HK-2 (cell line): ENCODE measurements around the gene AATF.
"Not testable (repeated sequence)": the region's sequence is repeated elsewhere in the genome, so short reads cannot be mapped to it uniquely, and the experiment has no call there.

Source experiments
- DNase-seq: peaks from one replicate; pipeline ENCODE4 v3.0.0-alpha.2; 2018; ENCODE audit not compliant: unreplicated experiment

Gene AATF

DNA sequence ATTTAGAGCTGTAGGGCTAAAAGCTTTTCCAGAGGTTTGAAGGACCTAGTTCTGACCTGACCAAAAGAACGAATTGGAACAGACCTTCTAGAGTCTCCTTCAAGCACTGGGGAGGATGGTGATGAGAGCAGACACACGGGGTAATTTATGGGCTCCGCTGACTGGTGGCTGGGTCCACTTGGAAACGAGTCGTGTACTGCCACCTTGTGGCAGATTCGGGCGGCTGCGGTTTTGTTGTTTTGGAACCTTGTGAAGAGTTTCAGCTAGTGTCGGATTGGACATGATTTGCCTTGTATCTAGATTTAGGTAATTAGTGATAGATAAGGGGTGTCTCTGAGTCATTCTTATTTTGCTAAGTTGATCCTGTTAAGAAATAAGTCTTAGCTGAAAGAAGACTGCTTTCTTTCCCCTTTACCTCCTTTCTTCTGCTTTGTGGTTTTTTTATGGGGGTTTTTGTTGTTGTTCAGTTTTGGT is 98.9 kb downstream of the AATF start:
- DNase-seq, result peak; percentile 83

DNA sequence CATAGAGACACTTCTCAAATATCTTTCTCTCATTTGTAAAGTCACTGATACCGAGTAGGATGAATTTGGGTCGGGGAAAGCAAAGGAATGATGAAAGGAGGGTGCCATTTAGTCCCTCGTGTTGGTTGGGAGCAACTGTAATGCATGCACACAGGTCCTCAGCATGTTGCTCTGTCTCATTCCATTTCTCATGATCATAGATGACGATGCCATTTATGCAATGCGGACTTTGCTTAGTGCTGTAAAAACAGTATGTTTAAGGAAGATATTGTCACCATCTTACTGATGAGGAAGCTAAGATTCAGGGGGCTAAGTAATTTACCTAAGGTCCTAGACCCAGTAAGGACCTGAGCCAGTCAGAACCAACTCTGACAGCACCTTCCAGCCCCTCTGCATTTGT is 100.1 kb downstream of the AATF start:
- no peak for DNase-seq

DNA sequence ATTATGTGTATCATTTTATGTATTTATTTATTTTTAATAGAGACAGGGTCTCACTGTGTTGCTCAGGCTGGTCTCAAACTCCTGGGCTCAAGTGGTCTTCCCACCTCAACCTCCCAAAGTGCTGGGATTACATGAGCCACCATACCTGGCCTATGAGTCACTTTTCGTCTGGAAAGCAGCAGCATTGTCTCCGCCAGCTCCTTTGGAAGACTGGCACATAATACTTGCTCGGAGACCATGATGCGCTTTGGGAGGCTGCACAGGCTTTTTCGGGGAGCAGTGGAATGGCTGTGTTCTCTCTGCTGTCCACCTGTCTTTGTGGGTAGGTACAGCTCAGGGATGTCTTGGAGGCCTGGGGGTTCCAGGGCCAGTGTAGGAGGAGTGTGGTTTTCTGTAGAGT is 102.2 kb downstream of the AATF start:
- no peak for DNase-seq

DNA sequence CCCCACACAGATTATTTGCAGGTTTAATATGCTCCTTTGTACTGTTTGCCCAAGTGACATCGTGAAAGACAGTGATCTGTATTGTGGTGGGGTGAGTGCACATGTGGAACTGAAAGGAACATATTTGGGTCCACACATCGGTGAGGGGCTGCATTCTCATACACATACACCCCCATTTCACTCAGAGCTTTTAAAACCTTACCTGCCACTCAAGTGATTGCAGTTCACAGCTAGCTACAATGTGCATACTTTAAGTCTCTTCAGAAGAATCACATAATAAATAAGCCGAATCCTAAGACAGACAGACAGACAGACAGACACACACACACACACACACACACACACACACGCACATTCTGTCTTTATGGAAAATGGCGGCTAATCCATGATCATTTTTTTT is 102.6 kb downstream of the AATF start:
- no peak for DNase-seq

DNA sequence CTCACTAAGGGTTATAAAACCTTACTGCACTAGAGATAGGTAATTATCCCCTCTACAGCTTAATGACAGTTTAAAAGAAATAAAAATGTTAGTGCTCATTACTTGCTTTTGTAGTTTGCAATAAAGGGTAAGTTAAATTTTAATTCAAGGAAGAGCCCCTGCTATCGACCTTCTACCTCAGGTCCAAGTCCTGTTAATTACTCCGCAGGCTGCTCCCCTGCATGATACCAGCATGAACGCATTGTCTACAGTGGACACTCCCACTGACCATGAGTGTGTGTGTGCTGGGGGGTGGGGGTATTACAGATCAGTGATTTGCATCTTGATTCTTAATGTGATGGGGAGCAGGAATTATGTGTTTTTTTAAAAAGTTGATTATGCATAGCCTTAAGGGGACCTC is 103.1 kb downstream of the AATF start:
- DNase-seq, result no peak

DNA sequence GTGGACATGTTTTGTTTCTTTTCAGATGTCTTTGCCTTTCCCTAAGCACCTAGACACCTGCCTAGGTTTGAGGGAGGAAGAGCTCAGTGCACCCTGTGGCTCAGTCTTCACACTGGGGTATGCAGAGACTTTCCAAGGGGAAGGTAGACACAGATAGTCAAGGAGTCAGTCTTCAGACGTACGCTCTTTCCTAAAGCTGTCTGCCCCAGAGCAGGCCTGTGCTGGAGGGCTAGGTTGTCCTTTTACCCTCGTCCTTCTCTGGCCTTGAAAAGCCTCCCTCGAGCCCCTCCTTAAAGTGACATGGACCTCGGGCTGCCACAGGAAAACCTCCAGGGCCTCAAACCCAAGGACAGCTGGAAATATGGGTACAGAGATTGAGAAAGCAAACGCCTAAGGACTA is 103.7 kb downstream of the AATF start:
- no peak for DNase-seq

DNA sequence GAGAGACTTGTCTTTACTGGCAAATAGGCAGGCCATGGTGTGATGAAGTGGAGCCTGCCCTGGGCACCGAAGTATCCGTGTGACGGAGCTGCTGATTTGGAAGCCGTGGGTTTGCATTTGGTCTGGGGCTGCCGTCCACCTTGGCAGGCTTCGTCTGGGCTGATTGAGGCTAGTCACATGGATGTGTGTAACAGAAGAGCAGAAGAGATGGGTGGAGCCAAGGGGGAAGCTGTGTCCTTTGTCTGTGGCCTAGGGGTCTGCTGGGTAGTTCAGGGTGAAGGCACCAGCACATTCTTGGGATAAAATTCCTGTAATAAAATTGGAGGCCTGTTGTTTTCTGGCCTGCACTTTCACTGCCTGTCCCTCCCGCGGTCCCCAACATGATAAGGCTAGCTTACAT is 106.1 kb downstream of the AATF start:
- DNase-seq, result no peak

DNA sequence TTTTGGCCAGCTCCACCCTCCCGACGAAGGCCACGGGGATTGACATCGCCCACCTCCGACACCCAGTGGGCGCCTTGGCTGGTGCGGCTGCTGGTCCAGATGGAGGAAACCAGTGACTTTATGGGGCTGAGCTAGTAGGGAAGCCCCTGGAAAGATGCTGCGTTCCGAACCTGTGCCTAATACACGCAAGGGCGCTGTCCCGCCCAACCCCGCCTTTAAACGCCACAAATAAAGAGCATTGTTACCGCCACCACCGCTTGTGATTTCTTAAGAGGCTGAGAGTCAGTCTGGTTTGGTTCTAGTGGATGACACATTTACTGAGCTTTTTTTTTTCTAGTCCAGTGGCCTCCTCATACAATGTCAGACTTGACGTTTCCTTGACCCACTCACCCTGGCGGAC is 107.9 kb downstream of the AATF start:
- DNase-seq, result no peak

DNA sequence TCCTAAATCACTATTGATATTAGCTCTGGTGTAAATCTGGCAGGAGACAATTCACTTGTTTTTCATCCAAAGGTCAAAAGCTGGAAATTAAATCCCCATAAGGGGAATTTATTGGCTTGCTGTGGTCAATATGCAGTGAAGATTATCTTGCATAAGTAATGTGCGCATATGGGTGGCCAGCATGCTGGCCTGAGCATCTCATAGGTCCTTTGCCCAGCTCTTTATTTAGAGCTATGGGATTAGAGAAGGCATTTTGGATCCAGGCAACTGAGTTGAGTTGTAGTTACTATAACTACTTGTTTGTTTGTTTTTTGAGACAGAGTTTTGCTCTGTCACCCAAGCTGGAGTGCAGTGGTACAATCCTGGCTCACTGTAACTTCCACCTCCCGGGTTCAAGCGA is 110.7 kb downstream of the AATF start:
- DNase-seq, result no peak

DNA sequence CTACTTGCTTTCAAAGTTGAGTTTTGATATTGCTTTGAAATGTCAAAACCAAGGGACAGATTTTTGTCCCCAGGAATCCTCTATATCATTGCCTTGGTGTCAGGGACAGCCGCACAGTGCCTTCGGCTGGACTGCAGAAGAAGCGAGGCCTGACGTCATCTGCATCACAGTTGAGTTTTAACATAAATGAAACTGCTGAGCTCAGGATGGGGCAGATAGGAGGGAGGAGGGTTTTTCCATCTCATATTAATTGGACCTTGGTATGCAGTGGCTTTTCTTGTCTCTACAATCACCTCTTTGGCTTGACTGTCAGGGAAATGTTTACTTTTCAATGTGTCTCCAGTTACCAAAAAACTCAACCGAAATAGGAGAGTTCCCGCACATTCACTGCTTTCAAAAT is 111.3 kb downstream of the AATF start:
- no peak for DNase-seq

DNA sequence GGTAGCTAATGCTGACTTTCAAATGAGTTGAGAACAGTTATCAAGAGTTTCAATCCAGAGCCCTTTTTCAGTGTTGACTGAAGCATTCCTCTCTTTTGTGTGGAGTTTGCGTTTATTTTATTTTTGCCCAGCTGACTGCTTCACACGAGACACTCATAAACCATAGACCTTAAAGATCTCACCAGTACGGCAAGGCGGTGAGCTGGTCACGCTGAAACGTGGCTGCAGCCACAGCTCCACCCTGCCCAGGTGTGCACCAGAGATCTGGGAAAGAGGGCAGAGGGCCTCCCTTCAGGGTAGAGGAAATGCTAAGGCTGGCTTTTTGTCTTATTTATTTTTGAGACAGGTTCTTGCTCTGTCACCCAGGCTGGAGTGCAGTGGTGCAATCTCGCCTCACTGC is 112.2 kb downstream of the AATF start:
- no peak for DNase-seq

DNA sequence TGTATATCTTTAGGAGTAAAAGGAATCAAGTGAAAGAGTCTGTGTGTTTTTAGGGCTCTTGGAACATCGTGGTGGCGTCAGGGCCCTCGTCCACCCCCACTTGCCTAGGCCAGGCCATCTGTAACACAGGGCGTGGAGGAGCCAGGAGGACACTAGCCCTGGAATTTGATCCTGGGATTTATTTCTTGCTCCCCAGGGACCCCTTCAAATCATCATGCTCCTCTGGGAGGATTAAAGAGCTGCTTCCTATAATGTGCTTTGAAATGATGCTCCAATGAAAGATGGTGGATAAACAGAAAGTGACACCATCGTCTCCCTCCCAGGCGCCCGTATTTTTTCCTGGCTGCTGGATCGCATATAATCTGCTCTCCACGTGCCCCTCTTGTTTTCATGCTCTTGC is 113.3 kb downstream of the AATF start:
- no peak for DNase-seq

DNA sequence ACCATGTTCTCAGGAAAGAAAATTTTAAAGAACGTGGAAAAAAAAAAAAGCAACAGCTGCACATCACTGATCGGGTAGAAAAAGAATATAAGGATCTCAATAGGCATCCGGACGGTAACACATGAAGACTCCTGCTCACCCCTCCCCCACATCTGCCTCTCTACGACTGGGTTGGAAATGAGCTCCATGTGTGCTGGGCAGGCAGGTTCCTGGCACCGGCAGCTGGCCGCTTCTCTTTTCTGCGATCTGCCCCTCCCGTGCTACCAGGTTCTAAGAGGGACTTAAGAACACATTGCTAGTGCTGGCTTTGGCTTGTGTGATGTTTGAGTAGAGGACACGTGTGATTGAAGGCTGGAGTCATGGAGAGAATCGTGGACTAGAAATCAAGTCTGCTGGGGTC is 115.5 kb downstream of the AATF start:
- no peak for DNase-seq

DNA sequence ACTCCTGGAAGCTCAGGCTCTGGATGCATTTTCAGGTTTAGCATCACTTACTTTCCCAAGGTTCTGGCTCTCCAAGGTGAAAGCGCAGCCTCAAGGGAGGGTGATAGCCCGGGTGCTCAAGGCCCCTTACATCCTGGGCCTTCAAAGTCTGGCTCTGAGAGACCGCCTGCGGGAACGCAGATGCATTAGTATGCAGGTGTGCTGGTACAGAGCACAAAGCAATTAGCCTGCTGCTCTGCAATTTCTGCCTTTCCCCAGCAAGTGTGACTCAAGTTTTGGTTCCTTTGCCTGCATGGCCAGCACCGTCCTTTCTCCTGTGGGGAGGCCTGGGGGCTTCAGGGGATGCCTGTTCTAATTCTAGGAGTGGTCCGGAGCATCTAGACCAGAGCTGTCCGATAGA is 116.2 kb downstream of the AATF start:
- DNase-seq, result no peak

DNA sequence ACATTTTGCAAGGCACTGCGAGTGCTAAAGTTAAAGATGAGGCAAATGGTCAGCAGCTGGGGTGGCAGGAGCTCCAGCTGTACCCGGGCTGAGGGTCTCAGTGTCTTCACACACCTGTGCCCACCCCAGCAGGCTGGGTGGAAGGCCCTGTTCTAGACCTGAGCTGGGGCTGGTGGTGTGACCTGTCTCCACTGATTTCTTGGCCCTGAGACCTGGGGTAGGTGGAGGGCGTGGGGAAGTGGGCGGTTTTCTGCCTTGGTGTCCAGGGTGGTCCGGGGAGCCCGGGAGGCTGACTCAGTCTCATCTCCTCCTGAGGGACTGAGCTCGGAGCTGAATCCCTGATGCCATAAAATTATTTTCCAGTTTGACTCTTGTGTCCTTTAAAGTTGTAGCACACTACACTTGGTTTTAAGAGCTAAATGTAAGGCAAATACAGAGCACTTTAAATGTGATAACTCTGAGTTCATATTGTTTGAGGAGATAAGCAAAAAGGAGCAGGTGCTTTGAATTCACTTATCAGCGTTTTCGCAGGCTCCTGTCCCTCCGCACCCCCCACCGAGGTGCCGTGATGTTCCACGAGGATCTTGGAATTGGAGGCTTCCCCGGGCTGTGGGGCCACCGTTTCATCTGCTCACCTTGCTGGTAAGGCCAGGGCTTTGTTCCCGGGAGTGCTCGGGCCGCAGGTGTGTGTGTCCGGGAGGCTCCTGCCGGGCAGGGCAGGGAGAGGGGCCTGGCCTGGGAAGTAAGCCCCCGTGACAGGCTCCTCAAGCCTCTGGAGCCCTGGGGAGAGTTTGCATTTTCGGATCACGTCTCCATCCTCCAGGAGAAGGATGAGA is 117.0 kb downstream of the AATF start:
- no peak for DNase-seq

DNA sequence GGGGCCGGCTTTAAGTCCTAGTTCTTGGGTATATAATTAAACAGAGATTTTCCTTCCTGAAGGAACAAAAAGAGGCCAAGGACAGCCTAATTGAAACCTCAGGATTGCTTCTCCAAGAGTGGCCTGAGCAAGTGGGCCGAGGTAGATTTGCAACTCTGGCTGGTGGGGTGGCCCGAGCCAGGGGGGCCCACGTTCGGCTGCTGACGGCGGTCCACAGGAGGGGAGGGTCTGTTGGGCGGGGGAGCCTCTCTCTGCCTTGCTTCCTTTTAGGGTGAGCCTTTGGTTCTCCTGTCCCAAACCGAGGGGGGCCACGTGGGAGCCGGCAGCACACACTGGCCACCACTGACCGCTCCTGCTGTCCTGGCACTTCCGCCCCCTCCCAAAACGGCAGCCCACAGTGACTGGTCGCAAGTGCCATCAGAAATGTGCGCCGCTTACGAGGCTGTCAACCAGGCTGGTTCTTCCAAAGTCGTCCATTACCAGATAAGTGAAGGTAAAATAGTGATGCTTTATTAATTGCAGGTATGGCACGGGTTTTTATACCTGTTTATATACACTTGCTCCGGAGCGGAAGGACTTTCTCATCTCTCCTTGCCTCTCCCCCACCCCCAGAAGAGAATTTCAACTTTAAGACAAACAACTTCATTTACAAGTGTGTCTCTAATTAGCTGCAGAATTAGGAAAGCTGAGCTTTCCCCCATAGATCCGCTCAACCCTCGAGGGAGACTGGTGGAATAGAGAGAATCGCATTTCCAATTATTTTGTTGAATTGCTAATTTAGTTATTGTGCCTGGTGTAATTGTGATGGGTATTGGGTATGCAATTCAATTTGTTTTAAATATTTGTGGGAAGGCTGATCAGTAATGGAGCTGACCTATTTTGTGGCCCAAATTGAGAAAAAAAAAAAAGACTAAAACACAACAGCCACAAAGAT is 117.8 kb downstream of the AATF start:
- DNase-seq, result no peak

DNA sequence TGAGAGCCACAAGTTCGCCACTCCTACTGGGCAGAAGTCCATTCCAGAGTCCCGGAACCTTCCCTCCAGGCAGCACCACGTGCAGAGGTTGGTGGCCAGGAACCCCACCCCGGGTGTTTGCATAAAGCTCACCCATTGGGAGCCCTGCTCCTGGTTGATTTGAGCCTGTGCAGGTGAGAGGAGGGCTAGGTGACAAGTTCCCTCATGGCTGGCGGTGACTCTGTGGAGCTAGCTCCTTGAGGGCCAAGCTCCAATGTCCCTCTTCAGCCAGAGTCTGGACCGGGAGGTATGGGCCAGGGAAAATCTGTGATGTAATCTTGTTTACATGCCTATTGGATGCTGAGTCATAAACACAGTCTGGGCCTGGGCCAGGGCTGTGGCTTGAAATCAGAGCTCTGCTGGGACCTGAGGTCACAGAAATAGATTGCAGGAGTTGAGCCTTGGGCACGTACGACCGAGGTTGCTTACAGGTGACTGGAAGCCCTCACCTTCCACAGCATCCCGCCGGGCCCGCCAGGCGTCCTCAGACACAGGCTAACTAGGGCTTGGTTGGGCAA is 118.9 kb downstream of the AATF start:
- DNase-seq, result peak; percentile 52

DNA sequence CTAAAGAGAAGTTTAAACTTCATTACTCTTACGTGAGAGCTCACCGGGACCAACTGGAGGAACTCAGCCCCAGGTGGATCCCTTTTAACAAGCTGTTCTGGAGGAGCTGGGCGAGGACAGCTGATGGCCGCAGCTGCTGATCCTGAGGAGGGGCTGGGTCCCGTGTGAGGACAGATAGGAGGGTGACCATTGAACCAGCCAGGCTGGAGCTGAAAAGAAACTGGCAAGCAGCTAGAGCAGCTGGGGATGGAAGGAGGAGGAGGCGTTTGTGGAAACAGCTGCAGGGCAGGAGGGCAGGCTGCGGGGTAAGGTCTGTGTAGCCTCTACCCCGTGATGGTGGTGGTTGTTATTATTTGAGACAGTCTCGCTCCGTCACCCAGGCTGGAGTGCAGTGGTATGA is 119.5 kb downstream of the AATF start:
- DNase-seq, result no peak

DNA sequence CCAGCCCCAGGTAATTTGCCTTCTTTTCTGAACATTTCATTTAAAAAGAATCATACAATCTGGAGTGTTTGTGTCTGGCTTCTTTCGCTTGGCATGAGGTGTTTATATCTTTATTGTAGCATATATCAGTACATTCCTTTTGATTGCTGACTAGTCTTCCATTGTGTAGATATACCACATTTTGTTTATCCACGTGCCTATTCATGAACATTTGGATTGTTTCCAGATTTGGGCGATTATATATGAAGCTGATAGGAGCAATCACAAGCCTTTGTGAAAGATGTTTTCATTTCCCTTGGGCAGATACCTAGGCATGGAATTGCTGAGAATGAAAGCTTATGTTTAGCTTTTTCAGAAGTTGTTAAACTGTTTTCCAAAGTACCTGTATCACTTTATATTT is 120.3 kb downstream of the AATF start:
- no peak for DNase-seq

DNA sequence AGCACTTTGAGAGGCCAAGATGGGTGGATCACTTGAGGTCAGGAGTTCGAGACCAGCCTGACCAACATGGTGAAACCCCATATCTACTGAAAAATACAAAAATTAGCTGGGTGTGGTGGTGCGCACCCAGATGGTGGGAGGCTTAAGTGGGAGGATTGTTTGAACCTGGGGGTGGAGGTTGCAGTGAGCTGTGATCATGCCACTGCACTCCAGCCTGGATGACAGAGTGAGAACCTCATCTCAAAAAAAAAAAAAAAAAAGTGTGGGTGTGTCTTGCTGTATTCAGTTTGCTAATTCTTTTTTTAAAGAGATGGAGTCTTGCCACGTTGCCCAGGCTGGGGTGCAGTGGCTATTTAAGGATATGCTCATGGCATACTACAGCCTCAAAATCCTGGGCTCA is 124.7 kb downstream of the AATF start:
- not testable (repeated sequence) for DNase-seq

DNA sequence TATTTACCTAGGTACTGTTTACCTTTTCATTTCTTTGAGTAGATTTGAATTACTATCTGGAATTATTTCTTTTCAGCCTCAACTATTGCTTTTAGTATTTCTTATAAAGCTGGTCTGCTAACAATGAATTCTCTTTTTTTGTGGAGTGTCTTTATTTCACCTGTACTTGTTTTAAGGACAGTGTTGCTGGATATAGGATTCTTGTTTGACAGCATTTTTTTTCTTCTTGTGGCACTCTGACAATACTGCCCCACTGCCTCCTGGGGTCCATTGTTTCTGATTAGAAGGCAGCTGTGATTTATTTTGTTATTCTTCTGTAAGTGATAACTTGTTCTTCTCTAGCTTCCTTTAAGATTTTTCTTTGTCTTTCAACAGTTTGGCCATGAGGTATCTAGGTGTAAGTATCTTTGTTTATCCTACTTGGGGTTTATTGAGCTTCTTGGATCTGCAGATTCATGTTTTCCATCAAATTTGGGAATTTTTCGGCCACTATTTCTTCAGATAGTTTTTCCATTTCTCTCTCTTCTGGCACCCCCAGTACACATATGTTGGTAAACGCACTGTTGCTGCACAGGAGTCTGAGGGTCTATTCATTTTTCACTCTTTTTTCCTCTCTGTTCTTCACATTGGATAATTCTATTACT is 130.4 kb downstream of the AATF start:
- no peak for DNase-seq

DNA sequence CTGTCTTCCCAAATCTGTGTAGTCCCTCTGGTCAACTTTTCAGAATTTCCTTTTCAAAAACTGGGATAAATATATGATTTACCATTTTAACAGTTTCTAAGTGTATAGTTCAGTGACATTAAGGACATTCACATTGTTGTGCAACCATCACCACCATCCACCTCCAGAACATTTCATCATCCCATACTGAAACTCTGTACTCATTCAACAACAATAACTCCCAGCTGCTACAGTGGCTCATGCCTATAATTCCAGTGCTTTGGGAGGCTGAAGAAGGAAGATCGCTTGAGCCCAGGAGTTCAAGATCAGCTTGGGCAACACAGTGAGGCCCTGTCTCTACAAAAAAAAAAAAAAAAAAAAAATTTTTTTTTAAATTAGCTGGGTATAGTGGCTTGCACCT is 131.0 kb downstream of the AATF start:
- no peak for DNase-seq
